Stimulated activated CD8-positive, alpha-beta memory T cell treated with anti-CD3 and anti-CD28 coated beads, Interleukin-4, amount 100 ng/mL, for 4 hours (primary cell): Measurements from ENCODE around the gene SLC37A4.
A peak's percentile ranks its signal among the peaks of the same experiment; 100 is the strongest.
"Not testable (repeated sequence)": the region's sequence is repeated elsewhere in the genome, so short reads cannot be mapped to it uniquely, and the experiment has no call there.

Experiments used
- DNase-seq, 2 donors: peaks; one replicate each; pipeline ENCODE4 v3.0.0-alpha.2; 2020; ENCODE audit warnings: low read depth in 2 of 2, low spot score in 1 of 2

Gene SLC37A4

GRCh38 chr11:119030329-119031047, at the start of gene SLC37A4:
Gene SLC37A4 (minus strand): TSS chr11:119030877.
- DNase-seq, result peak; percentile 98

- DNase-seq, result no peak
Measured at GRCh38 chr11:119078675-119079420, 48.2 kb upstream of the SLC37A4 start.

GRCh38 chr11:119077839-119078238, 47.2 kb upstream of the SLC37A4 start:
- no peak for DNase-seq

- DNase-seq, result peak; percentile 96
Measured at GRCh38 chr11:119067371-119068222, 36.9 kb upstream of the SLC37A4 start, which contains the start of gene VPS11. Gene VPS11 (plus strand): TSS chr11:119067818. CDS start chr11:119067824, 6 bp downstream.

- DNase-seq, result no peak
Measured at GRCh38 chr11:119065369-119065768, 34.7 kb upstream of the SLC37A4 start.

GRCh38 chr11:119062779-119063178, 32.1 kb upstream of the SLC37A4 start:
- no peak for DNase-seq

GRCh38 chr11:119061256-119061655, 30.6 kb upstream of the SLC37A4 start:
- DNase-seq, result no peak

- not testable (repeated sequence) for DNase-seq
Measured at GRCh38 chr11:119059128-119059527, 28.5 kb upstream of the SLC37A4 start.

GRCh38 chr11:119057000-119057769, 26.5 kb upstream of the SLC37A4 start, which contains the start of gene HYOU1:
Gene HYOU1 (minus strand): TSS chr11:119057205. CDS start chr11:119056160, 1,045 bp downstream.
- DNase-seq, result peak; percentile 91 to 98

- DNase-seq, result peak in 1 of 2 donors; percentile 6
Measured at GRCh38 chr11:119056421-119056999, 25.8 kb upstream of the SLC37A4 start.

GRCh38 chr11:119055901-119056300, 25.2 kb upstream of the SLC37A4 start:
- DNase-seq, result no peak

- DNase-seq, result no peak
Measured at GRCh38 chr11:119054418-119054817, 23.7 kb upstream of the SLC37A4 start.

GRCh38 chr11:119052163-119052814, 21.6 kb upstream of the SLC37A4 start:
- no peak for DNase-seq

- DNase-seq, result no peak
Measured at GRCh38 chr11:119051440-119052162, 20.9 kb upstream of the SLC37A4 start.

GRCh38 chr11:119049081-119049480, 18.4 kb upstream of the SLC37A4 start:
- no peak for DNase-seq

GRCh38 chr11:119048644-119049043, 18.0 kb upstream of the SLC37A4 start:
- no peak for DNase-seq

GRCh38 chr11:119047205-119047604, 16.5 kb upstream of the SLC37A4 start:
- no peak for DNase-seq

- DNase-seq, result no peak
Measured at GRCh38 chr11:119046489-119046888, 15.8 kb upstream of the SLC37A4 start.

- no peak for DNase-seq
Measured at GRCh38 chr11:119044708-119045107, 14.0 kb upstream of the SLC37A4 start.
